Brain microvascular endothelial cell (primary cell): ENCODE results near the gene MARCKSL1.

Source experiments
- DNase-seq: peaks from one replicate; pipeline ENCODE4 v3.0.0-alpha.2; 2020
- H3K27ac ChIP-seq: fragments of 250-450 bp; sonication (Bioruptor Pico); 2 replicates; pipeline ENCODE4 v1.5.1; 2020; ENCODE audit warnings: mild to moderate bottlenecking, moderate library complexity
- H3K27me3 ChIP-seq: fragments of 250-450 bp; sonication (Bioruptor Pico); replicated peaks from 2 replicates; pipeline ENCODE4 v1.5.1; 2020; ENCODE audit warnings: mild to moderate bottlenecking
- H3K36me3 ChIP-seq: fragments of 250-450 bp; sonication (Bioruptor Pico); replicated peaks from 2 replicates; pipeline ENCODE4 v1.5.1; 2020; ENCODE audit warnings: mild to moderate bottlenecking
- H3K4me3 ChIP-seq: 2 replicates; pipeline ENCODE4 v1.5.1; 2011; ENCODE audit warnings: low read depth, mild to moderate bottlenecking, control low read depth, low read length, moderate library complexity
- in situ Hi-C: cut with HindIII; loops from 2 replicates; pipeline ENCODE4 v1.10.0; 2017; ENCODE audit warnings: low sequenced_read_pairs, low pct_ligation_motif_present
- TF ChIP-seq, protein P1 (sequence below): IDR thresholded peaks from 2 replicates; pipeline ENCODE4 v1.5.1; 2011; ENCODE audit warnings: low read depth, mild to moderate bottlenecking, moderate library complexity, low read length, control low read depth, inconsistent platforms; ENCODE audit errors: missing control alignments

MARCKSL1 gene

GRCh38 chr1:32311709-32312393 lies 24.2 kb downstream of the MARCKSL1 start:
- TF ChIP-seq, protein P1, sequence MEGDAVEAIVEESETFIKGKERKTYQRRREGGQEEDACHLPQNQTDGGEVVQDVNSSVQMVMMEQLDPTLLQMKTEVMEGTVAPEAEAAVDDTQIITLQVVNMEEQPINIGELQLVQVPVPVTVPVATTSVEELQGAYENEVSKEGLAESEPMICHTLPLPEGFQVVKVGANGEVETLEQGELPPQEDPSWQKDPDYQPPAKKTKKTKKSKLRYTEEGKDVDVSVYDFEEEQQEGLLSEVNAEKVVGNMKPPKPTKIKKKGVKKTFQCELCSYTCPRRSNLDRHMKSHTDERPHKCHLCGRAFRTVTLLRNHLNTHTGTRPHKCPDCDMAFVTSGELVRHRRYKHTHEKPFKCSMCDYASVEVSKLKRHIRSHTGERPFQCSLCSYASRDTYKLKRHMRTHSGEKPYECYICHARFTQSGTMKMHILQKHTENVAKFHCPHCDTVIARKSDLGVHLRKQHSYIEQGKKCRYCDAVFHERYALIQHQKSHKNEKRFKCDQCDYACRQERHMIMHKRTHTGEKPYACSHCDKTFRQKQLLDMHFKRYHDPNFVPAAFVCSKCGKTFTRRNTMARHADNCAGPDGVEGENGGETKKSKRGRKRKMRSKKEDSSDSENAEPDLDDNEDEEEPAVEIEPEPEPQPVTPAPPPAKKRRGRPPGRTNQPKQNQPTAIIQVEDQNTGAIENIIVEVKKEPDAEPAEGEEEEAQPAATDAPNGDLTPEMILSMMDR: no peak
- Histone ChIP-seq H3K4me3 (no peak overlapping the region), H3K27ac (no peak overlapping the region), H3K36me3 (peaks cover 3% of the 10 kb centered on the region), H3K27me3 (no peaks in the 10 kb centered on the region)
- in situ Hi-C loops: no loop called here
- no peak for DNase-seq

- no peaks in the 10 kb centered on the region for H3K27me3 ChIP-seq
- no peak overlapping the region for H3K4me3 ChIP-seq
- peaks cover 4% of the 10 kb centered on the region for H3K36me3 ChIP-seq
- TF ChIP-seq, protein P1: no peak
- no peak for DNase-seq
- no peak overlapping the region for H3K27ac ChIP-seq
- in situ Hi-C loops: no loop called here
Measured at GRCh38 chr1:32309960-32310359, 26.1 kb downstream of the MARCKSL1 start.

DNA sequence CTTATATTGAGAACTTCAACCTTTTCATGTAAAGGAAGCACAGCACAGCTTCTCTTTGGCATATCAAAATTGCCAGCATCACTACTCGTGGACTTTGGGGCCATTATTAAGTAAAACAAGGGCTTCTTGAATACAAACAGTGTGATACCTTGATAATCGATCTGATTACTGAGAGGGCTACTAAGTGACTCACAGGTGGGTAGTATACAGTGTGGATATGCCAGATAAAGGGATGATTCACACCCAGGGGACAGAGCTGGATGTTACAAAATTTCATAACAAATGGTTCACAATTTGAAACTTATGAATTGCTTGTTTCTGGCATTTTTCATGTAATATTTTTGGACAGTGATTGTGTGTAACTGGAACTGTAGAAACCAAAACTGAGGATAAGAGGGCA lies 28.7 kb downstream of the MARCKSL1 start:
- Histone ChIP-seq H3K36me3 (peaks cover 13% of the 10 kb centered on the region), H3K4me3 (no peak overlapping the region), H3K27ac (no peak overlapping the region), H3K27me3 (no peaks in the 10 kb centered on the region)
- in situ Hi-C loops: no loop called here
- TF ChIP-seq, protein P1: no peak
- peak; percentile 33 for DNase-seq

- peaks cover 13% of the 10 kb centered on the region for H3K36me3 ChIP-seq
- no peak overlapping the region for H3K4me3 ChIP-seq
- TF ChIP-seq, protein P1: no peak
- H3K27ac ChIP-seq: no peak overlapping the region
- H3K27me3 ChIP-seq: no peaks in the 10 kb centered on the region
- in situ Hi-C loops: no loop called here
- DNase-seq: no peak
Measured at GRCh38 chr1:32305310-32305709, 30.7 kb downstream of the MARCKSL1 start.

DNA sequence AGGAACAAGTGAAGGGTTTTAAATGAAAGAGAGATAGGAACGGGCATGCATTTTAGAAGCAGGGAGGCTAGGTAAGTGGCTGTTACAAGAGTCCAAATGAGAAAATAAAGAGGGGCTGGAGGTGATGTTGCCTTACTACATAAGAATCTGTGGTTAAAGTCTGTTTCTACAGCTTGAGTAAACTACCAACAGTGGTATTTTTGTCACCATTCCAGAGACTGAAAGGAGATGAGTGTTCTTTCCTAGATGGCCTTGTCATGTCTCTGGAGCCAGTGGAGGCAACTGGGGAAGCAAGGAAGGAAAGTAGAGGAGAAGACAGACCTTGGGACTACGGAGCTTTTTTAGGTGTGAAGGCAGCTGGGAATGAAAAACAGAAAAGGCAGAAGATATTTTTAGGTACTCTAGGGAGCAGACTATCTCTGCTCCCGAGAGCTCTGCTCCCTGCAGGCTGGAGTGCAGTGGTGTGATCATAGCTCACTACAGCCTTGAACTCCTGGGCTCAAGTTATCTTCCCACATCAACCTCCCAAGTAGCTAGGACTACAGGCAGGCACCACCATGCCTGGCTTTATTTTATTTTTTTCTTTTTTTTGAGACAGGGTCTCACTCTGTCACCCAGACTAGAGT lies 31.9 kb downstream of the MARCKSL1 start:
- TF ChIP-seq, protein P1: no peak
- DNase-seq: peak; percentile 32

More for the DNA sequence above, 31.9 kb downstream of the MARCKSL1 start:
- Histone ChIP-seq H3K36me3 (peaks cover 13% of the 10 kb centered on the region), H3K4me3 (no peak overlapping the region), H3K27me3 (no peaks in the 10 kb centered on the region), H3K27ac (no peak overlapping the region)
- in situ Hi-C loops: no loop called here
